HFFc6 (cell line): ENCODE measurements around the gene SLC12A8. TPM values are rescaled to one million over a fixed set of nuclear protein-coding genes. Genes with fewer than 3 reads are reported as not detected.

ENCODE experiments used
- DNase-seq: peaks from one replicate; pipeline ENCODE4 v3.0.0-alpha.2; 2018
- H3K27ac Mint-ChIP-seq: 2 replicates; pipeline ENCODE4 v1.8.0; 2020; ENCODE audit warnings: mild to moderate bottlenecking, mixed read lengths
- H3K27me3 Mint-ChIP-seq: 2 replicates; pipeline ENCODE4 v1.8.0; 2021; ENCODE audit warnings: mild to moderate bottlenecking, moderate library complexity, mixed read lengths; ENCODE audit not compliant: insufficient read depth
- H3K36me3 Mint-ChIP-seq: 2 replicates; pipeline ENCODE4 v1.8.0; 2021; ENCODE audit warnings: low read depth, mixed read lengths
- H3K4me1 Mint-ChIP-seq: 2 replicates; pipeline ENCODE4 v1.8.0; 2020; ENCODE audit warnings: low read depth, mixed read lengths
- H3K4me3 Mint-ChIP-seq: 2 replicates; pipeline ENCODE4 v1.8.0; 2020; ENCODE audit warnings: mild to moderate bottlenecking, moderate library complexity, mixed read lengths
- H3K9me3 Mint-ChIP-seq: 2 replicates; pipeline ENCODE4 v1.8.0; 2020; ENCODE audit warnings: mild to moderate bottlenecking, mixed read lengths
- CTCF ChIP-seq: fragments of 200-600 bp; sonication (generic); IDR thresholded peaks from 2 replicates; pipeline ENCODE4 v1.5.0; 2021; ENCODE audit warnings: antibody characterized with exemption, mild to moderate bottlenecking
- total RNA-seq, 6 experiments: library from RNA; stranded (reverse); fragmentation: NEBNext Ultra II Directional; extraction: Animal tissue kit (Norgen Biotek cat#: 25700); gene quantifications; 2 replicates in 1 of 6; 3 replicates in 5 of 6; pipeline ENCODE4 v1.2.3, GENCODE V29; 2021

Gene SLC12A8
- total RNA-seq, 6 experiments from 2014 or later = 1.8 to 4.6 (median 3.7) TPM

DNA sequence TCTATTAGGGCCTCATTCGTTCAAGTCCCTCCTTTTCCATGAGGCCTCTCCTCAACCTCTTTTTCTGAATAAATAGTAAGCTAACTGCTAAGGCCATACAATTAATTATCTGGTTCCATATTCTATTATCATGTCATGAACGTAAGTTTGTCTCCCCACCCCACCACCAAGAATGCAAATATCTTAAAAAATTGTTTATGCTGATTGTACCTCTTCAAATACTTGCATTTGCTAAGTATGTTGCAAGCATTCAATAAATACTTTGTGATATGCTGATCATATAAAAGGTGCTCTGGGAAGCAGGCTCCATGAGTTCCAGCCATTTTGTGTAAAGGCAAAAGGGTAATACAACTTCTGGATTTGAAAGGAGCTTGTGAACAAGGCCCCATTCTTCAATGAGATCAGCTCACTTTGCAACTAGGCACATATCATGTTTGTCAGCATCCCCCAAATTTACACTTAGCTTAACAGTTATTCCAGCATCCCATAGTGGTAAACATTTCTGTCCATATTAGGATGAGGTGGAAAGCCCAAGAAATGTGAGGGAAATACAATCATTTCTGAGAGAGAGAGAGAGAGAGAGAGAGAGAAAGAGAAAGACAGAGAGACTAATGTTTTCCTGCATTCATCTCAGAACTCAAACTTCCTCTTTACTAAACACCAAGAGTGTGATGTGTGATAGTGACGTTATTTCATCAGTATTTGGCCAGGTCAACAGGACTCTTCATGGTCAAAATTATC lies 33.2 kb downstream of the SLC12A8 start:
- TF ChIP-seq CTCF = no peak
- Mint-ChIP-seq H3K9me3 (no peaks in the 10 kb centered on the region), H3K4me1 (peaks cover 5% of the 10 kb centered on the region; the same call in 1 of the 2 replicates), H3K4me3 (no peak overlapping the region), H3K27me3 (peaks cover under 1% of the 10 kb centered on the region; the same call in 1 of the 2 replicates), H3K27ac (no peak overlapping the region), H3K36me3 (no peaks in the 10 kb centered on the region)
- no peak for DNase-seq

DNA sequence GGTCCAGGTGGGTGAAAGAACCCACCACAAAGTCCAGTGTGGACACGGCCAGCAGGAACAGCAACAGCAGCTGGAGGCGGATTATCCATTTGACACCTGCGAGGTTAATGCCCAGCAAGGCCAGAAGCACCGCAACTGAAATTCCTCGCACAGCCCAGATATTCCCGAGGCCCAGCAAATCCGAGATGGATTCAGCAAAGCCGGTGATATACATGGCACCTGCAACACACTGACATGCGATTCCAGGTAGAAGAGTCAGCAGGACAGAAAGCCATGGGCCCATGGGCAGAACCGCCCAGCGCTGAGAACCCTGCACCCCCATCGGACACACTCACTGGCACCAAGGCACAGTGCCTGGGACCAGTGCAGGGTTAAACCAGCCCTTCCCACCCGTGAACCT lies 34.8 kb downstream of the SLC12A8 start:
- Mint-ChIP-seq H3K4me3 (no peak overlapping the region), H3K36me3 (peaks cover 9% of the 10 kb centered on the region; the same call in 1 of the 2 replicates), H3K4me1 (peaks cover 5% of the 10 kb centered on the region; the same call in 1 of the 2 replicates), H3K27me3 (no peaks in the 10 kb centered on the region), H3K9me3 (no peaks in the 10 kb centered on the region), H3K27ac (no peak overlapping the region)
- no peak for TF ChIP-seq CTCF
- no peak for DNase-seq

- Mint-ChIP-seq H3K36me3 (peaks cover 9% of the 10 kb centered on the region; the same call in 1 of the 2 replicates), H3K4me3 (no peak overlapping the region), H3K4me1 (peaks cover 5% of the 10 kb centered on the region; the same call in 1 of the 2 replicates), H3K27ac (no peak overlapping the region), H3K9me3 (no peaks in the 10 kb centered on the region), H3K27me3 (no peaks in the 10 kb centered on the region)
- TF ChIP-seq CTCF = no peak
- DNase-seq = no peak
These were observed 37.1 kb downstream of the SLC12A8 start for GRCh38 chr3:125175295-125176078.

DNA sequence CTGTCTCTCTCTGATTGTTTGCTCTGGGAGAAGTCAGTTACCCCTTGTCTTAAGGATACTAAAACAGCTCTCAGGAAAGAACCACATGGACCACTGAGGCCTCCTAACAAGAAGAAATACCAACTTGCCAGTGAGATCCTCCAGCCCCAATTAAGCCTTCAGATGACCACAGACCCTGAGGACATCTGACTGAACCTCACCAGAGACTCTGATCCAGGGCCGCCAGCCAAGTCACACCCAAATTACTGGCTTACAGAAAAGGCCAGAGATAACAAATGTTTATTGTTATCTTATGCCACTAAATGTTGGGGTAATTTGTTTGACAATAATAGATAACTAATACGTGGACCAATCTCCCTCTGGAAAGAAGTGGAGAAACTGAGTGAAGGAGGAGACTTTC lies 40.2 kb downstream of the SLC12A8 start:
- no peaks in the 10 kb centered on the region for H3K27me3 Mint-ChIP-seq
- TF ChIP-seq CTCF = no peak
- no peaks in the 10 kb centered on the region for H3K9me3 Mint-ChIP-seq
- no peak for DNase-seq
- H3K36me3 Mint-ChIP-seq = peaks cover 9% of the 10 kb centered on the region; the same call in 1 of the 2 replicates
- no peak overlapping the region for H3K4me3 Mint-ChIP-seq
- peaks cover 21% of the 10 kb centered on the region for H3K4me1 Mint-ChIP-seq
- no peak overlapping the region for H3K27ac Mint-ChIP-seq

GRCh38 chr3:125168711-125169393 lies 43.7 kb downstream of the SLC12A8 start:
- Mint-ChIP-seq H3K4me1 (peaks cover 17% of the 10 kb centered on the region), H3K27ac (no peak overlapping the region), H3K9me3 (no peaks in the 10 kb centered on the region), H3K27me3 (no peaks in the 10 kb centered on the region; the same call in 1 of the 2 replicates), H3K36me3 (peaks cover 6% of the 10 kb centered on the region; the same call in 1 of the 2 replicates), H3K4me3 (no peak overlapping the region; the same call in 1 of the 2 replicates)
- no peak for TF ChIP-seq CTCF
- DNase-seq = peak; percentile 2
